Non-pigmented ciliary epithelial cell (primary cell): ENCODE measurements around the gene PBX1.

Experiments used
- DNase-seq: peaks from one replicate; pipeline ENCODE4 v3.0.0-alpha.2; 2010; ENCODE audit warnings: low read depth

PBX1 gene

GRCh38 chr1:164876398-164877116, 317.6 kb downstream of the PBX1 start:
- no peak for DNase-seq

- DNase-seq, result no peak
Observed at GRCh38 chr1:164880199-164880598, 321.2 kb downstream of the PBX1 start.

GRCh38 chr1:164880644-164881043, 321.7 kb downstream of the PBX1 start:
- no peak for DNase-seq

GRCh38 chr1:164885311-164885710, 326.3 kb downstream of the PBX1 start:
- DNase-seq, result no peak

- DNase-seq, result no peak
Observed at GRCh38 chr1:164886101-164886500, 327.1 kb downstream of the PBX1 start.

- DNase-seq, result no peak
Observed at GRCh38 chr1:164891615-164892014, 332.6 kb downstream of the PBX1 start.

- no peak for DNase-seq
Observed at GRCh38 chr1:164895026-164895912, 336.3 kb downstream of the PBX1 start.

- DNase-seq, result no peak
Observed at GRCh38 chr1:164901031-164901430, 342.0 kb downstream of the PBX1 start.
